C4-2B (cell line): ENCODE measurements around the gene TGFBR3.

Source experiments
- ZFX ChIP-seq: fragments of 450-650 bp; IDR thresholded peaks from 2 replicates; pipeline ENCODE4 v1.6.1; 2017
- TF ChIP-seq, protein P1 (sequence below): fragments of 450-650 bp; conservative IDR thresholded peaks from 2 replicates; pipeline ENCODE4 v1.5.1; 2017; ENCODE audit warnings: mild to moderate bottlenecking

DNA sequence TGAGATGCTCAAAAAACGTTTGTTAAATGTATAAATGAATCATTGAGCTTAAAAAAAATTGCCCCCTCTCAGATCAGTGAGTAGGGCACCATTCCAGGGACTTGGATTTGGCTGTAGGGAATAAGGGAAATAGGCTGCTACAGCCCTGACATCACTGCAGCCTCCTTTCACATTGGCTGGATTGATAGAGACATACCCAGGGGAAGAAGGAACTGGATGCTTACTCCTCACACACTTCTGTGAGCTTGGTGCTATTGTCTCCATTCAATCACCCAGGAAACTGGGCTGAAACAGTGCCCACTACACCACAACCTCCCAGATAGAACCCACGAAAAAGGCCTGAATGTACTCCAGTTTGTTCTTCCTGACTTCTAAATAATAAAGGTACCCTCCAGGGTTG lies 87.2 kb downstream of the TGFBR3 start:
- TF ChIP-seq, protein P1, sequence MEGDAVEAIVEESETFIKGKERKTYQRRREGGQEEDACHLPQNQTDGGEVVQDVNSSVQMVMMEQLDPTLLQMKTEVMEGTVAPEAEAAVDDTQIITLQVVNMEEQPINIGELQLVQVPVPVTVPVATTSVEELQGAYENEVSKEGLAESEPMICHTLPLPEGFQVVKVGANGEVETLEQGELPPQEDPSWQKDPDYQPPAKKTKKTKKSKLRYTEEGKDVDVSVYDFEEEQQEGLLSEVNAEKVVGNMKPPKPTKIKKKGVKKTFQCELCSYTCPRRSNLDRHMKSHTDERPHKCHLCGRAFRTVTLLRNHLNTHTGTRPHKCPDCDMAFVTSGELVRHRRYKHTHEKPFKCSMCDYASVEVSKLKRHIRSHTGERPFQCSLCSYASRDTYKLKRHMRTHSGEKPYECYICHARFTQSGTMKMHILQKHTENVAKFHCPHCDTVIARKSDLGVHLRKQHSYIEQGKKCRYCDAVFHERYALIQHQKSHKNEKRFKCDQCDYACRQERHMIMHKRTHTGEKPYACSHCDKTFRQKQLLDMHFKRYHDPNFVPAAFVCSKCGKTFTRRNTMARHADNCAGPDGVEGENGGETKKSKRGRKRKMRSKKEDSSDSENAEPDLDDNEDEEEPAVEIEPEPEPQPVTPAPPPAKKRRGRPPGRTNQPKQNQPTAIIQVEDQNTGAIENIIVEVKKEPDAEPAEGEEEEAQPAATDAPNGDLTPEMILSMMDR, result no peak
- TF ChIP-seq ZFX, result no peak
